HG02610 (cell line): Measurements from ENCODE around the gene COX7C.
"Not testable (repeated sequence)": the region's sequence is repeated elsewhere in the genome, so short reads cannot be mapped to it uniquely, and the experiment has no call there.

Source experiments
- ATAC-seq: cut with Tn5 transposase; IDR thresholded peaks from one replicate; pipeline ENCODE4 v1.9.1; 2021; ENCODE audit warnings: mild to moderate bottlenecking, moderate library complexity; ENCODE audit not compliant: unreplicated experiment

The COX7C gene

GRCh38 chr5:86617756-86618576, at the start of gene COX7C:
Gene COX7C, plus strand, starts transcription at chr5:86617941. Its CDS starts 115 bp downstream, at chr5:86618056.
- peak; percentile 98 for ATAC-seq

GRCh38 chr5:86569522-86570426, 48.0 kb upstream of the COX7C start:
- ATAC-seq = not testable (repeated sequence)

GRCh38 chr5:86570427-86571083, 47.2 kb upstream of the COX7C start:
- ATAC-seq = no peak

- not testable (repeated sequence) for ATAC-seq
These were observed 46.6 kb upstream of the COX7C start for GRCh38 chr5:86571109-86571508.

GRCh38 chr5:86572825-86573517, 44.8 kb upstream of the COX7C start:
- no peak for ATAC-seq

GRCh38 chr5:86579502-86579901, 38.2 kb upstream of the COX7C start:
- no peak for ATAC-seq

GRCh38 chr5:86596476-86596875, 21.3 kb upstream of the COX7C start:
- no peak for ATAC-seq

- no peak for ATAC-seq
These were observed 11.9 kb upstream of the COX7C start for GRCh38 chr5:86605881-86606280.

- ATAC-seq = no peak
These were observed 4.3 kb upstream of the COX7C start for GRCh38 chr5:86613455-86613854.

GRCh38 chr5:86617309-86617755, 409 bp upstream of the COX7C start:
- no peak for ATAC-seq

- no peak for ATAC-seq
These were observed 6.2 kb downstream of the COX7C start for GRCh38 chr5:86623785-86624483.

GRCh38 chr5:86625148-86625547, 7.4 kb downstream of the COX7C start:
- no peak for ATAC-seq

GRCh38 chr5:86626149-86626548, 8.4 kb downstream of the COX7C start:
- no peak for ATAC-seq

- no peak for ATAC-seq
These were observed 13.4 kb downstream of the COX7C start for GRCh38 chr5:86631165-86631564.

GRCh38 chr5:86640998-86641397, 23.3 kb downstream of the COX7C start:
- no peak for ATAC-seq

GRCh38 chr5:86644843-86645242, 27.1 kb downstream of the COX7C start:
- no peak for ATAC-seq

GRCh38 chr5:86645885-86646284, 28.1 kb downstream of the COX7C start:
- no peak for ATAC-seq

- ATAC-seq = no peak
These were observed 28.9 kb downstream of the COX7C start for GRCh38 chr5:86646671-86647070.

GRCh38 chr5:86649832-86650505, 32.2 kb downstream of the COX7C start:
- no peak for ATAC-seq
